HG02798 (cell line): ENCODE measurements around the gene LTB4R2.

ENCODE experiments used
- ATAC-seq: cut with Tn5 transposase; IDR thresholded peaks from one replicate; pipeline ENCODE4 v1.9.1; 2021; ENCODE audit warnings: mild to moderate bottlenecking; ENCODE audit not compliant: unreplicated experiment, poor library complexity

Gene LTB4R2, protein sequence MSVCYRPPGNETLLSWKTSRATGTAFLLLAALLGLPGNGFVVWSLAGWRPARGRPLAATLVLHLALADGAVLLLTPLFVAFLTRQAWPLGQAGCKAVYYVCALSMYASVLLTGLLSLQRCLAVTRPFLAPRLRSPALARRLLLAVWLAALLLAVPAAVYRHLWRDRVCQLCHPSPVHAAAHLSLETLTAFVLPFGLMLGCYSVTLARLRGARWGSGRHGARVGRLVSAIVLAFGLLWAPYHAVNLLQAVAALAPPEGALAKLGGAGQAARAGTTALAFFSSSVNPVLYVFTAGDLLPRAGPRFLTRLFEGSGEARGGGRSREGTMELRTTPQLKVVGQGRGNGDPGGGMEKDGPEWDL

DNA sequence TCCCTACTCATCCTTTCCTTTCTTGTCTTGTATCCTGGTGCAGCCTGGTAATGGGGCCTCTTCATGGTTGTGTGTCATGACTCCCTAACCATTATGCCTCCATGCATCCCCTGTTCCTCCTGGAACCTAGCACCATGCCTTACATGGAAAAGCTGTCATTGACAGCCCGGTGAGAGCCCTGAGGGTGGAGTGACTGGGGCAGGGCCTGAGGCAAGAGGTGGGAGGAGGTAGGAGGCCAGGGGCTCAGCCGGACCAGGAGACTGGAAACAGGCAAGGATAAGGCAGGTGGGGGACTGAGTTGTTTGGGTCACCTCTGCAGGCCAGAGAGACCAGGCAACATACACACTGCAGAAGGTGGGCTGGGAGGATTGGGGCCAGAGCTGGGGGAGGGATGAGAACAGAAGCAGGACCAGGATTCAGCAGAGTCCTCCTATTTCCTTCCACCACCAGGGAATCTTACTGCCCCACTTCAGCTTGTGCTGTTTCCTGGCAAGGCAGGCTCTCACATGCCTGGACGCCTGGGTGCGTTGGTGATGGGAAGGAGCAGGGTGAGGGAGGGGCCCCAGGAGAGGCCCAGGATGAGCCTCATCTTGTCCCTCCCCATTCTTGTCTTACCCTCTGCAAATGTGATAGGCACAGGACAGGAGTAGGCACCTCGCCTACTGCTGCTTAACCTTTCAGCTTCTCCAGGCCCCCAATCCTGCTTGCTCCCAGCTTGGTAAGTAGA is at the start of gene LTB4R2:
LTB4R2 (plus strand) TSS at position 603 of the 727 bp plus-strand sequence. CDS start 525 bp downstream, outside the sequence.
- no peak for ATAC-seq

- ATAC-seq, result no peak
Observed at GRCh38 chr14:24260780-24261157, 49.2 kb upstream of the LTB4R2 start.

- ATAC-seq, result no peak
Observed at GRCh38 chr14:24261256-24261968, 48.5 kb upstream of the LTB4R2 start.

GRCh38 chr14:24261969-24262327 is 48.0 kb upstream of the LTB4R2 start:
- no peak for ATAC-seq

DNA sequence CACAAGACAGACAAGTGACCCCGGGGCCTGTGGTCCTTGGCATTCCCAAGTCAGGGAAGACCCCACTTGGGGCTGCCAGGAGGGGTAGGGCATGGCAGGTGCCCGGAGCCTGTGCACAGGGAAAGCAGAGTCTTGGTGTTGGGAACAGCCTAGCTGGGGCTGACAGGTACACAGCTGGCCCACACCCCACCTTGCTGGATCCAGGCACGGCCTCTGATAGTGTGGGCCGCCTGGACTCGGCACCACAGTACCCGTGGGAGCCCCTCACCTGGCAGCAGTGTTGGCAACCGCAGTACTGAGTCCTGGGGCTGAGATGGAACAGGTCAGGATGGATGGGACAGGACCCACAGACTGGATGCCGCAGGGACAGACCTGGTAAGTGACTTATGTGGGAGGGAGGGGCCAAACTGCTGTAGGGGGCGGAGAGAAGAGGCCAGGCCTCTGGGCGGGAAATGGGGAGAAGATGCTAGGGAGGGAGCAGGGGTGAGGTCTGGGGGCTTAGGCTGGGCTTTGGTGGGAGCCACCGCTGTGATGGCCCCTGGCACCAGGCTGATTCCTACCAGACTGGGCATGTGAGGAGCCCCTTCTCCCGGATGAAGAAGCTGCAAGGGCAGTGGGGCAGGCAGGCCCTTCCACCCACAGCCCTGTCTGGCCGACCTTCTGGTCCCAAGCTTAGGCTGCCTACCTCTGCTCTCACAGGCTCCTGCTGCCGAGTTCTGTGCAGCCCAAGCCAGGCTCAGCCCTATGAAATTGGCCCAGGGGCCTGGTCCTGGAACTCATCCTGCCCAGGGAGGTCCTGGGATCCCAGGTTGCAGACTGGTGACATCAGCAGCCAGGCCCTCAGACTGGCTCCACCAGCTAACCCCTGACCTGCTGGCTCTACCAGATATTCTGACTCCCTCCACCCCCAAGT is 46.9 kb upstream of the LTB4R2 start, which contains the start of gene TGM1:
TGM1 (minus strand) TSS at position 357 of the 913 bp plus-strand sequence. CDS start 825 bp downstream, outside the sequence.
- no peak for ATAC-seq

GRCh38 chr14:24263848-24264247 is 46.1 kb upstream of the LTB4R2 start:
- ATAC-seq, result no peak

DNA sequence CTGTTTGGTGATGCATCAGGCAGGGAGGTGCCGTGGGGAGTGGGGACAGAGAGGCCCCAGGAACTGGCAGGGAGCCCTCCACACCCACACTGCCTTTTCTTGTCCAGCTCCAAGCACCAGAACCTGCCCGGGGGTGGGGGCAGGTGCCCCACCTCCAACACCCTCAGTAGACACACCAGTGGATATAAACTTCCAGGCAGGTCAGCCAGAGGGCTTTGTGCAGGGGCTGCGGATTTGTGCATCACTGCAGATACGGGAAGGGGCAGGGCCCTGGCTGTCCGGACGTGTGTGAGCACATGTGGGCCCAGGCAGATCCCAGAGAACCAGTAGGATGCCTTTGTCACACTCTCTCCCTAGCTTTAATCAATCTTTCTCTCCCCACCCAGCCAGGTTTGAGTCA is 45.6 kb upstream of the LTB4R2 start:
- ATAC-seq, result no peak

- ATAC-seq, result no peak
Observed at GRCh38 chr14:24266344-24267244, 43.3 kb upstream of the LTB4R2 start.

- ATAC-seq, result no peak
Observed at GRCh38 chr14:24267516-24267915, 42.4 kb upstream of the LTB4R2 start.

GRCh38 chr14:24268225-24268624 is 41.7 kb upstream of the LTB4R2 start:
- no peak for ATAC-seq

DNA sequence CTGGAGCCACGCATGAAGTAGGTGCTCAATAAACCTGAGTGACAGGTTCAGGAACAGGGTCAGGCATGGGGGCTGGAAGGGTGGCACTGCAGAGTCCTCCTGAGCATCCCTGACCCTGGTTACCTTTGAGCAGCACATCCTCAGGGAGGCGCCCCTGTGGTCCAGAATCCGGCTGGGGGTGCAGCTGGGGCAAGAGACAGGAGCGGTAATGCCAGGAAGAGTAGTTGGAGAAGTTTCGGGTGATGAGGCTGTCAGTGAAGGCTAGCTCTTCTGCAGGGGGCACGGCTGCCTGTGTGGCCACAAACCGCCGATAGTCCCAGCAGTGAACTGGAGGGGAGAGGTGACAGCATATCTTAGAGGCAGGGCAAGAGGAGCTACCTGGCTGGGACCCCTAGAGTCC is 40.6 kb upstream of the LTB4R2 start:
- ATAC-seq, result no peak

- ATAC-seq, result no peak
Observed at GRCh38 chr14:24269910-24270536, 39.9 kb upstream of the LTB4R2 start.

DNA sequence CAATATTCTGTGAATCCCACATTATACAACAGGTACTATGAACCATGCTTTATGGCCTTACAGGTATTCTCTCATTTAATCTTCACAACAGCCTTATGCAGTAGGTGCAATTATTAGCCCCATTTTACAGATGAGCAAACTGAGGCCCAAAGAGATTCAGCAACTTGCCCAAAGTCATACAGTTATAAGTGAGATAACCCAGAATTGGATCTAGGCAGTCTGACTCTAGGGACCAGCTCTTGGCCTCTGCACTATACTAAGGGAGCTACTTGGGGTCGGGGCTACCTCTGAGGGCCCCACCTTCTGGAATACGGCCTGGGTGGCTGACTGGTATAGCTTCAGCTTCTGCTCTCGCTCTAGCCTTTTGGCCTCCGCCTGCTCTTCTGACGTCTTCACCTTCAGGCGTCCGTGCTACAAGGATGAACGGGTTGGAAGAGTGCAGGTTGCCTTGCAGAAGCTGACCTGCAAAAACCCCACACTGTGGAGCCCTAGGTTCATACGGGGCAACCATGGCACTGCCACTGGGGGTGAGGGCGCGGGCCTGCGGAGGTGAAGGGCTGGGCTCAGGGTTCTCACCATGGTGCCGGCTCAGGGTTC is 39.3 kb upstream of the LTB4R2 start:
- ATAC-seq, result no peak

- peak; percentile 89 for ATAC-seq
Observed at GRCh38 chr14:24271134-24271833, 38.7 kb upstream of the LTB4R2 start, which contains the start of gene RABGGTA. RABGGTA (minus strand) TSS chr14:24271597; CDS start chr14:24271115, 482 bp downstream.

DNA sequence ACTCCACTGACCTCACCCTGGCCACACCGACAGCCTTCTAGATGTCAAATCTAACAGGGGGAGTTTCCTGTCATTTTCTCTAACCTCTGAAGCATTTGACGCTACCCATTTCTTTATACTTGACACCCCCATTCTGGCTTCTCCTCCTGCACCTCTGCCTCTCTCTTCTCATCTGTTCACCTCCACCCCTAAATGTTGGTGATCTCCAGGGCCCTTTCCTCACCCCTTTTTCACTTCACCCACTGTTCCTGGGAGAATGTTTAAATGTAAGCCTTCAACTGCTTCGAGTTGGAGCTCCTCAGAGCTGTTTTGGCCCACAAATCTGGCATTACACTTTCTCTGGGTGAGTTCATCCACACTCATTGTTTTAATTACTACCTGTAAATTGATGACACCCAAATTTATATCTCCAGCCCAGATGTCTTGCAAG is 38.1 kb upstream of the LTB4R2 start:
- no peak for ATAC-seq

GRCh38 chr14:24272467-24272866 is 37.5 kb upstream of the LTB4R2 start:
- no peak for ATAC-seq

- no peak for ATAC-seq
Observed at GRCh38 chr14:24273422-24273998, 36.4 kb upstream of the LTB4R2 start.
